ENCODE measurements around the gene EIF4E.

Gene EIF4E

DNA sequence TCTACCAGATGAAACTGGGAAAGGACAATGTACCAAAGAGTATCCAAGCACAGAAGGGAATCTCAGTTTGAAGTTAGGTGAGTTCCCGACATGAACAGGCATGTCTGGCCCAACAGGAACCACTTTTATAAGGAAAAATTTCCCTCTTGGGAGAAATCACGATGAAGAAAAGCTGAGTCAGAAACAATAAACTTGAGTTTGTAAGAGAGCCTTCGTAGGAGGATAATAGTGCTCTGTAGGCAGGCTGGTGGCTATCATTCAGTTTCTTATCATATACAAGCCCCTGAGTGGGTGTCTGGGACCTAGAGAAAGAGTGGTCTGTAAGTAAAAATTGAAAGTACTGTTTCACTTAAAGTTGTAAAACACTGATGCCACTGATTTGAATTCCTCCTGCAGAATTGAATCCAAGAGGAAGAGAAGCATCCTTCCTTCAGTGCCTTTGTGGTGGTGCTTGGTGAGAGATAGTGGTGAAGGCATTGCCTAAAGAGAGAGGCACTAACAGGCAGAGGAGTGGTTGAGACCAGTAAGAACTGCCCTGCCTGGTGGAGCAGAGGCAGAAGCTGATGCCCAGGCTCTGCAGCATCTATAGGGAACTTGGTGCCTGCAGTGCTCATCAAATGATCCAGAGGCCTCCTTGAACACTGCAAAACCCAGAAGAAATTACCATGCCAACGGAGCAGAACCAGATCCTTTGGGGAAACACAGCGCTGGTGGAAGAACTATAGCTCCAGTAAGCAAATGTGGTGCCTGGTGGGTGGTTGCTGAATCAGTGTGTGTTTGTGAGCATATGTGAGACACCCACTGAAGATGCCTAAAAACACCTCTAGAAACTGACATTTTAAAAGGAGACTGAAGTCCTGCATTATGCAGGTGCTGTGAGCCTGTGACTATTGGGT is 34.9 kb upstream of the EIF4E start:
- Histone ChIP-seq H3K4me1 (ENCODE audit: control insufficient read depth, low read length) (no peaks in the 10 kb centered on the region), H3K9me3 (ENCODE audit: control insufficient read depth, insufficient read depth, low read length) (no peaks in the 10 kb centered on the region), H3K27me3 (ENCODE audit: control insufficient read depth, low read length) (peaks cover 7% of the 10 kb centered on the region; the same call in 1 of the 2 replicates), H4K20me1 (ENCODE audit: control insufficient read depth, insufficient read depth, low read depth, low read length) (no peaks in the 10 kb centered on the region), H3K4me2 (ENCODE audit: low read length) (no peak overlapping the region), H3K9me2 (replicated peaks; ENCODE audit: control insufficient read depth, low read length) (no peaks in the 10 kb centered on the region), H3F3A (ENCODE audit: control insufficient read depth, insufficient read depth) (no peaks in the 10 kb centered on the region), H3K36me3 (ENCODE audit: control insufficient read depth, low read length) (no peaks in the 10 kb centered on the region), H3K79me2 (ENCODE audit: control insufficient read depth, low read length) (no peaks in the 10 kb centered on the region), H3K27ac (ENCODE audit: low read depth, low read length) (no peak overlapping the region), H3K4me3 (ENCODE audit: low read length) (no peak overlapping the region)
- TF ChIP-seq EZH2phosphoT487 (IDR thresholded peaks at IDR 0.05; ENCODE audit: borderline replicate concordance, low read length): no peak

DNA sequence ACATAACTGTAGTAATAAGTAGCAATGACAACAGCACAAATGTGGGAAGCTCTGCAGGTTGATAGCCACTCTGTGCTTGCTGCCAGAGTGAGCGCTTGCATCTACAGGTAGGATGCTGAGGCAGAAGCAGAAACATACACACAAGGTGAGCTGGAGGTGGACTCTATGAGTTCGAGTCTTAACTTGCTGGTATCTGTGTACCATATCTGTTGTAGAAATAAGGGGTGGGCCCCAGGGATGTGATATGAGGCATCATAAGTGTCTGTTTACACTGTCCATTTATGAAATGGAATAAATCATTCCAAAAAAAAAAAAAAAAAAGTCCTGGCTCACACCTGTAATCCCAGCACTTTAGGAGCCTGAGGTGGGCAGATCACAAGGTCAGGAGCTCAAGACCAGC is 32.8 kb upstream of the EIF4E start:
- Histone ChIP-seq H3K27me3 (ENCODE audit: control insufficient read depth, low read length) (peaks cover 3% of the 10 kb centered on the region; the same call in 1 of the 2 replicates), H3K4me2 (ENCODE audit: low read length) (no peak overlapping the region), H3K9me2 (replicated peaks; ENCODE audit: control insufficient read depth, low read length) (no peaks in the 10 kb centered on the region), H3K27ac (ENCODE audit: low read depth, low read length) (no peak overlapping the region), H4K20me1 (ENCODE audit: control insufficient read depth, insufficient read depth, low read depth, low read length) (no peaks in the 10 kb centered on the region), H3F3A (ENCODE audit: control insufficient read depth, insufficient read depth) (no peaks in the 10 kb centered on the region), H3K36me3 (ENCODE audit: control insufficient read depth, low read length) (no peaks in the 10 kb centered on the region), H3K79me2 (ENCODE audit: control insufficient read depth, low read length) (no peaks in the 10 kb centered on the region), H3K9me3 (ENCODE audit: control insufficient read depth, insufficient read depth, low read length) (no peaks in the 10 kb centered on the region), H3K4me1 (ENCODE audit: control insufficient read depth, low read length) (no peaks in the 10 kb centered on the region), H3K4me3 (ENCODE audit: low read length) (no peak overlapping the region)
- TF ChIP-seq, protein P1, sequence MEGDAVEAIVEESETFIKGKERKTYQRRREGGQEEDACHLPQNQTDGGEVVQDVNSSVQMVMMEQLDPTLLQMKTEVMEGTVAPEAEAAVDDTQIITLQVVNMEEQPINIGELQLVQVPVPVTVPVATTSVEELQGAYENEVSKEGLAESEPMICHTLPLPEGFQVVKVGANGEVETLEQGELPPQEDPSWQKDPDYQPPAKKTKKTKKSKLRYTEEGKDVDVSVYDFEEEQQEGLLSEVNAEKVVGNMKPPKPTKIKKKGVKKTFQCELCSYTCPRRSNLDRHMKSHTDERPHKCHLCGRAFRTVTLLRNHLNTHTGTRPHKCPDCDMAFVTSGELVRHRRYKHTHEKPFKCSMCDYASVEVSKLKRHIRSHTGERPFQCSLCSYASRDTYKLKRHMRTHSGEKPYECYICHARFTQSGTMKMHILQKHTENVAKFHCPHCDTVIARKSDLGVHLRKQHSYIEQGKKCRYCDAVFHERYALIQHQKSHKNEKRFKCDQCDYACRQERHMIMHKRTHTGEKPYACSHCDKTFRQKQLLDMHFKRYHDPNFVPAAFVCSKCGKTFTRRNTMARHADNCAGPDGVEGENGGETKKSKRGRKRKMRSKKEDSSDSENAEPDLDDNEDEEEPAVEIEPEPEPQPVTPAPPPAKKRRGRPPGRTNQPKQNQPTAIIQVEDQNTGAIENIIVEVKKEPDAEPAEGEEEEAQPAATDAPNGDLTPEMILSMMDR (IDR thresholded peaks at IDR 0.05; ENCODE audit: low read depth, low read length, poor library complexity, severe bottlenecking): no peak
- no peak for TF ChIP-seq EZH2phosphoT487 (IDR thresholded peaks at IDR 0.05; ENCODE audit: borderline replicate concordance, low read length)

DNA sequence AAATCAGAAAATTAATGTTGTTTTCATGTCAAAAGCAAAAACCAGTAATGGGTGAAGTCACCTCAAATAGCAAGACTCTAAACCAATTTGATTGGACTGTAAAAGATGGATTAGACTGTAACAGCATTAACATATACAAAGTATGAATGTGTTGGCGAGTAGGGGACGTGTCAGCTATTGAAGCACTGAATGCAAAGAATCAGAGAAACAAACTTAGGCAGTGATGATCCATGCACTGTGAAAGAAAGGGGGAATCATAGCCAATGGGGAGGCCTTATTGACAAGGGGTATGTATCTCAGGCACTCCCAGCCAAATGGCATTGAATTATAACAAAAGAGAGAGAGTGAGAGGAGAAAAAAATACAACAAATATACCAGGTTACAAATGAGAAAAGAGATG is 30.5 kb upstream of the EIF4E start:
- Histone ChIP-seq H3K4me3 (ENCODE audit: low read length) (no peak overlapping the region), H3K36me3 (ENCODE audit: control insufficient read depth, low read length) (no peaks in the 10 kb centered on the region), H3K27ac (ENCODE audit: low read depth, low read length) (no peak overlapping the region), H3K9me2 (replicated peaks; ENCODE audit: control insufficient read depth, low read length) (no peaks in the 10 kb centered on the region), H3F3A (ENCODE audit: control insufficient read depth, insufficient read depth) (no peaks in the 10 kb centered on the region), H3K4me2 (ENCODE audit: low read length) (no peak overlapping the region), H3K4me1 (ENCODE audit: control insufficient read depth, low read length) (no peaks in the 10 kb centered on the region), H3K9me3 (ENCODE audit: control insufficient read depth, insufficient read depth, low read length) (no peaks in the 10 kb centered on the region), H3K27me3 (ENCODE audit: control insufficient read depth, low read length) (no peaks in the 10 kb centered on the region), H4K20me1 (ENCODE audit: control insufficient read depth, insufficient read depth, low read depth, low read length) (no peaks in the 10 kb centered on the region), H3K79me2 (ENCODE audit: control insufficient read depth, low read length) (no peaks in the 10 kb centered on the region)
- TF ChIP-seq EZH2phosphoT487 (IDR thresholded peaks at IDR 0.05; ENCODE audit: borderline replicate concordance, low read length): no peak
- TF ChIP-seq, protein P1 (IDR thresholded peaks at IDR 0.05; ENCODE audit: low read depth, low read length, poor library complexity, severe bottlenecking): no peak

DNA sequence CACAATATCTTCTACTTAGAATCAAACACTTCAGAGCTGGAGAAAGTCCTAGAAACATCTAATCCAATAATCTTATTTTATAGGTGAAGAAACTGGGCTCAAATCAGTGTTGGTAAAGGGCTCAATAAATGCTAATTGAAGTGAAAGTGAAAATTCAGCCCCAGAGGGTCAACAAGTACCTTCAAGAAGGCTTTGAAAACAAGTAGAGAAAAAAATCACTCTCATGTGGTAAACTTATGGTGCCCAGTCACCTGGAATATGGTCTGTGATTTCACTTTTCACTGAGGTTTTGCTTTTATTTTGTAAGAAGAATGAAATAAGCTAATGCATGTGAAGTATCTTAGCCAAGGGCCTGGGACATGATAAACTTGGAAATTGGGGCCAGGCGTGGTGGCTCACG is 29.1 kb upstream of the EIF4E start:
- no peaks in the 10 kb centered on the region for H3F3A ChIP-seq (ENCODE audit: control insufficient read depth, insufficient read depth)
- no peaks in the 10 kb centered on the region for H3K9me3 ChIP-seq (ENCODE audit: control insufficient read depth, insufficient read depth, low read length)
- H3K4me3 ChIP-seq (ENCODE audit: low read length): no peak overlapping the region
- H3K4me2 ChIP-seq (ENCODE audit: low read length): no peak overlapping the region
- TF ChIP-seq, protein P1 (IDR thresholded peaks at IDR 0.05; ENCODE audit: low read depth, low read length, poor library complexity, severe bottlenecking): no peak
- TF ChIP-seq EZH2phosphoT487 (IDR thresholded peaks at IDR 0.05; ENCODE audit: borderline replicate concordance, low read length): no peak
- no peaks in the 10 kb centered on the region for H3K79me2 ChIP-seq (ENCODE audit: control insufficient read depth, low read length)
- no peaks in the 10 kb centered on the region for H4K20me1 ChIP-seq (ENCODE audit: control insufficient read depth, insufficient read depth, low read depth, low read length)
- H3K36me3 ChIP-seq (ENCODE audit: control insufficient read depth, low read length): no peaks in the 10 kb centered on the region
- no peaks in the 10 kb centered on the region for H3K9me2 ChIP-seq (replicated peaks; ENCODE audit: control insufficient read depth, low read length)
- 0 out of 2 replicates have a peak, but pooled peaks cover 3% of the 10 kb centered on the region for H3K27me3 ChIP-seq (ENCODE audit: control insufficient read depth, low read length)
- H3K4me1 ChIP-seq (ENCODE audit: control insufficient read depth, low read length): no peaks in the 10 kb centered on the region
- no peak overlapping the region for H3K27ac ChIP-seq (ENCODE audit: low read depth, low read length)
